ENCODE data around the gene CST5. TPM values are rescaled to one million over a fixed set of nuclear protein-coding genes. Genes with fewer than 3 reads are reported as not detected.

CST5 gene
- total and polyA plus RNA-seq, 2 donors (not counting 3 experiments of a cell fraction or from before 2014, with no cell fraction given) = not detected

GRCh38 chr20:23869520-23869919, 10.0 kb downstream of the CST5 start:
- intact Hi-C loops (cut with micrococcal nuclease) (no loop called here), dilution Hi-C loops (cut with MboI; ENCODE audit: extremely low pct_ligation_motif_present, low sequenced_read_pairs) (no loop called here)
- Histone ChIP-seq H3K27ac (ENCODE audit: insufficient read depth, low read depth, low read length) (no peak overlapping the region), H3K4me1 (ENCODE audit: control insufficient read depth, extremely low read depth, insufficient read depth, low read length) (no peaks in the 10 kb centered on the region), H3K9ac (replicated peaks; ENCODE audit: extremely low read depth, insufficient read depth, low read length) (no peak overlapping the region), H3K4me3 (replicated peaks in 1 of 3; ENCODE audit: insufficient read depth in 1 of 3, low read depth in 1 of 3, low read length in 3 of 3) (no peak overlapping the region), H3K79me2 (ENCODE audit: control insufficient read depth, insufficient read depth, low read length) (no peaks in the 10 kb centered on the region), H3K36me3 (ENCODE audit: control insufficient read depth in 2 of 2, extremely low read depth in 1 of 2, insufficient read depth in 2 of 2, low read length in 2 of 2) (no peaks in the 10 kb centered on the region), H3K9me1 (replicated peaks; ENCODE audit: control insufficient read depth, extremely low read depth, insufficient read depth, low read length) (no peaks in the 10 kb centered on the region), H3K4me2 (ENCODE audit: insufficient read depth, low read length) (no peak overlapping the region), H2AFZ (ENCODE audit: low read depth, low read length) (no peak overlapping the region), H3K9me3 (replicated peaks; ENCODE audit: control insufficient read depth, insufficient read depth, low read length) (no peaks in the 10 kb centered on the region), H3K27me3 (ENCODE audit: control insufficient read depth in 2 of 2, insufficient read depth in 2 of 2, low read length in 2 of 2) (peaks cover 2 to 8% of the 10 kb centered on the region in 2 experiments), H4K20me1 (replicated peaks; ENCODE audit: control insufficient read depth, extremely low read depth, insufficient read depth, low read length) (no peaks in the 10 kb centered on the region)
- ChIA-PET POLR2A (no interaction called here), CTCF (no interaction called here)
- FAIRE-seq = no peak
- DNase-seq (ENCODE audit: low read depth, low spot score) = no peak
- no peak for TF ChIP-seq MYC (IDR thresholded peaks at IDR 0.05; ENCODE audit: low read depth, low read length)
- no peak for TF ChIP-seq GATA2 (IDR thresholded peaks at IDR 0.05; ENCODE audit: insufficient read depth, insufficient read length, low read depth, low read length)
- TF ChIP-seq EZH2 (IDR thresholded peaks at IDR 0.05; ENCODE audit: borderline replicate concordance, low read depth, low read length, severe bottlenecking) = no peak
- no peak for TF ChIP-seq FOS (IDR thresholded peaks at IDR 0.05; ENCODE audit: borderline replicate concordance, insufficient read depth, low read length)
- no peak for TF ChIP-seq JUN (IDR thresholded peaks at IDR 0.05; ENCODE audit: borderline replicate concordance, insufficient read depth, insufficient read length, low read depth)
- TF ChIP-seq POLR2A (IDR thresholded peaks at IDR 0.05; ENCODE audit: low read depth, low read length) = no peak
- TF ChIP-seq POLR2AphosphoS5 (IDR thresholded peaks at IDR 0.05; ENCODE audit: insufficient read depth, low read depth, low read length) = no peak
- BruUV-seq (replicated peaks) = no TSS peak

GRCh38 chr20:23868321-23868720, 11.2 kb downstream of the CST5 start:
- CTCF ChIA-PET = no interaction called here
- Histone ChIP-seq H3K4me3 (replicated peaks in 1 of 3; ENCODE audit: insufficient read depth in 1 of 3, low read depth in 1 of 3, low read length in 3 of 3) (no peak overlapping the region), H3K9ac (replicated peaks; ENCODE audit: extremely low read depth, insufficient read depth, low read length) (no peak overlapping the region), H2AFZ (ENCODE audit: low read depth, low read length) (no peak overlapping the region), H3K4me2 (ENCODE audit: insufficient read depth, low read length) (no peak overlapping the region), H4K20me1 (replicated peaks; ENCODE audit: control insufficient read depth, extremely low read depth, insufficient read depth, low read length) (no peaks in the 10 kb centered on the region), H3K4me1 (ENCODE audit: control insufficient read depth, extremely low read depth, insufficient read depth, low read length) (no peaks in the 10 kb centered on the region), H3K9me3 (replicated peaks; ENCODE audit: control insufficient read depth, insufficient read depth, low read length) (no peaks in the 10 kb centered on the region), H3K36me3 (ENCODE audit: control insufficient read depth in 2 of 2, extremely low read depth in 1 of 2, insufficient read depth in 2 of 2, low read length in 2 of 2) (no peaks in the 10 kb centered on the region), H3K79me2 (ENCODE audit: control insufficient read depth, insufficient read depth, low read length) (no peaks in the 10 kb centered on the region), H3K27ac (ENCODE audit: insufficient read depth, low read depth, low read length) (no peak overlapping the region), H3K27me3 (ENCODE audit: control insufficient read depth in 2 of 2, insufficient read depth in 2 of 2, low read length in 2 of 2) (peaks cover 2 to 8% of the 10 kb centered on the region in 2 experiments), H3K9me1 (replicated peaks; ENCODE audit: control insufficient read depth, extremely low read depth, insufficient read depth, low read length) (no peaks in the 10 kb centered on the region)
- FAIRE-seq (no peak), DNase-seq (ENCODE audit: low read depth, low spot score) (no peak)
- TF ChIP-seq POLR2AphosphoS5 (IDR thresholded peaks at IDR 0.05; ENCODE audit: insufficient read depth, low read depth, low read length) (no peak), EZH2 (IDR thresholded peaks at IDR 0.05; ENCODE audit: borderline replicate concordance, low read depth, low read length, severe bottlenecking) (no peak), POLR2A (IDR thresholded peaks at IDR 0.05; ENCODE audit: low read depth, low read length) (no peak), MAX (IDR thresholded peaks at IDR 0.05; ENCODE audit: insufficient read depth, insufficient read length) (no peak), CTCF (IDR thresholded peaks at IDR 0.05; ENCODE audit: extremely low read depth in 1 of 2, insufficient read depth in 1 of 2, low read depth in 1 of 2, low read length in 2 of 2) (no peak), MYC (IDR thresholded peaks at IDR 0.05; ENCODE audit: low read depth, low read length) (no peak)
- intact Hi-C loops (cut with micrococcal nuclease) = no loop called here
- dilution Hi-C loops (cut with MboI; ENCODE audit: extremely low pct_ligation_motif_present, low sequenced_read_pairs) = no loop called here
- POLR2A ChIA-PET = no interaction called here
- BruUV-seq (replicated peaks) = no TSS peak

Measured in endothelial cell of umbilical vein (primary cell).